ENCODE data around the gene ADAM15. TPM values are rescaled to one million over a fixed set of nuclear protein-coding genes. Genes with fewer than 3 reads are reported as not detected.

ADAM15 gene
- total RNA-seq, 1 donor from 2014 or later = 382 TPM

DNA sequence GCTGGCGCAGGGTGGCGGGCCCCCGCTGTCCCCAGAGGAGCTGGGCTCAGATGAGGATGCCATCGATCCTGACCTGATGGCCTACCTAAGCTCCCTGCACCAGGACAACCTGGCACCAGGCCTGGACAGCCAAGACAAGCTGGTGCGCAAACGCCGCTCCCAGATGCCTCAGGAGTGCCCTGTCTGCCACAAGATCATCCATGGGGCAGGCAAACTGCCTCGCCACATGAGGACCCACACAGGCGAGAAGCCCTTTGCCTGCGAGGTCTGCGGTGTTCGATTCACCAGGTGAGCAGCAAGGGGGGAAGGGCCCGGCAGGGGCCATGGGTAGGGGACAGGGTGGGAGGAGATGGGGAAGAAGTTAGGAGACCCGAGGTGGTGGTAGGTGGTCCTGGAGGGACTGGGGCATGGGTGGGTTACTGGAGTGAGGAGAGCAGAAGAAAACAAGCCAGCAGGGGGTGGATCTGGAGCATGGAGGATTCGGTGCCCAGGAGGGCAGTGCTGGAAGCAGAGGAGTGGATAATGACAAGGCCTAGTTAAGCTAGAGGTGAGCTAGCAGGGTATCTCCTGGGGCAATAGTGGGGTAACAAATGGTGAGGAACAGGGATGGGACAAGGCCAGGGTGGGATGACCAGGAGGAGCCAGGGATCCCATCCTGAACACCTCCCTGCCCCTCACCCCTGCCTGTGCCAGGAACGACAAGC, 35.4 kb upstream of the ADAM15 start:
- Mint-ChIP-seq H3K9me3 (ENCODE audit: unreplicated experiment) (no peaks in the 10 kb centered on the region), H3K4me3 (ENCODE audit: unreplicated experiment) (peak overlapping the region; percentile 11), H3K27ac (ENCODE audit: unreplicated experiment) (no peak overlapping the region), H3K4me1 (ENCODE audit: unreplicated experiment) (peaks cover 17% of the 10 kb centered on the region), H3K27me3 (ENCODE audit: unreplicated experiment) (peaks cover 15% of the 10 kb centered on the region), H3K36me3 (ENCODE audit: low read depth, unreplicated experiment) (peaks cover 9% of the 10 kb centered on the region)
- DNase-seq (ENCODE audit: low spot score) = no peak
- TF ChIP-seq, protein P1, sequence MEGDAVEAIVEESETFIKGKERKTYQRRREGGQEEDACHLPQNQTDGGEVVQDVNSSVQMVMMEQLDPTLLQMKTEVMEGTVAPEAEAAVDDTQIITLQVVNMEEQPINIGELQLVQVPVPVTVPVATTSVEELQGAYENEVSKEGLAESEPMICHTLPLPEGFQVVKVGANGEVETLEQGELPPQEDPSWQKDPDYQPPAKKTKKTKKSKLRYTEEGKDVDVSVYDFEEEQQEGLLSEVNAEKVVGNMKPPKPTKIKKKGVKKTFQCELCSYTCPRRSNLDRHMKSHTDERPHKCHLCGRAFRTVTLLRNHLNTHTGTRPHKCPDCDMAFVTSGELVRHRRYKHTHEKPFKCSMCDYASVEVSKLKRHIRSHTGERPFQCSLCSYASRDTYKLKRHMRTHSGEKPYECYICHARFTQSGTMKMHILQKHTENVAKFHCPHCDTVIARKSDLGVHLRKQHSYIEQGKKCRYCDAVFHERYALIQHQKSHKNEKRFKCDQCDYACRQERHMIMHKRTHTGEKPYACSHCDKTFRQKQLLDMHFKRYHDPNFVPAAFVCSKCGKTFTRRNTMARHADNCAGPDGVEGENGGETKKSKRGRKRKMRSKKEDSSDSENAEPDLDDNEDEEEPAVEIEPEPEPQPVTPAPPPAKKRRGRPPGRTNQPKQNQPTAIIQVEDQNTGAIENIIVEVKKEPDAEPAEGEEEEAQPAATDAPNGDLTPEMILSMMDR (IDR thresholded peaks at IDR 0.05; ENCODE audit: unreplicated experiment) = no peak

DNA sequence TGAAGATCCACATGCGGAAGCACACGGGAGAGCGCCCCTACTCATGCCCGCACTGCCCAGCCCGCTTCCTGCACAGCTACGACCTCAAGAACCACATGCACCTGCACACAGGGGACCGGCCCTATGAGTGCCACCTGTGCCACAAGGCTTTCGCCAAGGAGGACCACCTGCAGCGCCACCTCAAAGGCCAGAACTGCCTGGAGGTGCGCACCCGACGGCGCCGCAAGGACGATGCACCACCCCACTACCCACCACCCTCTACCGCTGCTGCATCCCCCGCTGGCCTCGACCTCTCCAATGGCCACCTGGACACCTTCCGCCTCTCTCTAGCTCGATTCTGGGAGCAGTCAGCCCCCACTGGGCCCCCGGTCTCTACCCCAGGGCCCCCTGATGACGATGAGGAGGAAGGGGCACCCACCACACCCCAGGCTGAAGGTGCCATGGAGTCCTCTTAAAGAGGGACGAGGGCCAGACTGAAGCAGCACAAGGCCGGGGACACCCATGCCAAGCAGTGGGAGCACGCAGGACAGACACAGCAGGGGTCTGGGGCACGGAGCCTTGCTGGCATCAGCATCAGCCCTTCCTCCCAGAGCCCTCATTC, 34.8 kb upstream of the ADAM15 start:
- Mint-ChIP-seq H3K4me1 (ENCODE audit: unreplicated experiment) (peaks cover 17% of the 10 kb centered on the region), H3K27me3 (ENCODE audit: unreplicated experiment) (peaks cover 16% of the 10 kb centered on the region), H3K27ac (ENCODE audit: unreplicated experiment) (no peak overlapping the region), H3K4me3 (ENCODE audit: unreplicated experiment) (peak overlapping the region; percentile 11), H3K36me3 (ENCODE audit: low read depth, unreplicated experiment) (peaks cover 9% of the 10 kb centered on the region), H3K9me3 (ENCODE audit: unreplicated experiment) (no peaks in the 10 kb centered on the region)
- TF ChIP-seq, protein P1 (IDR thresholded peaks at IDR 0.05; ENCODE audit: unreplicated experiment) = no peak
- no peak for DNase-seq (ENCODE audit: low spot score)

DNA sequence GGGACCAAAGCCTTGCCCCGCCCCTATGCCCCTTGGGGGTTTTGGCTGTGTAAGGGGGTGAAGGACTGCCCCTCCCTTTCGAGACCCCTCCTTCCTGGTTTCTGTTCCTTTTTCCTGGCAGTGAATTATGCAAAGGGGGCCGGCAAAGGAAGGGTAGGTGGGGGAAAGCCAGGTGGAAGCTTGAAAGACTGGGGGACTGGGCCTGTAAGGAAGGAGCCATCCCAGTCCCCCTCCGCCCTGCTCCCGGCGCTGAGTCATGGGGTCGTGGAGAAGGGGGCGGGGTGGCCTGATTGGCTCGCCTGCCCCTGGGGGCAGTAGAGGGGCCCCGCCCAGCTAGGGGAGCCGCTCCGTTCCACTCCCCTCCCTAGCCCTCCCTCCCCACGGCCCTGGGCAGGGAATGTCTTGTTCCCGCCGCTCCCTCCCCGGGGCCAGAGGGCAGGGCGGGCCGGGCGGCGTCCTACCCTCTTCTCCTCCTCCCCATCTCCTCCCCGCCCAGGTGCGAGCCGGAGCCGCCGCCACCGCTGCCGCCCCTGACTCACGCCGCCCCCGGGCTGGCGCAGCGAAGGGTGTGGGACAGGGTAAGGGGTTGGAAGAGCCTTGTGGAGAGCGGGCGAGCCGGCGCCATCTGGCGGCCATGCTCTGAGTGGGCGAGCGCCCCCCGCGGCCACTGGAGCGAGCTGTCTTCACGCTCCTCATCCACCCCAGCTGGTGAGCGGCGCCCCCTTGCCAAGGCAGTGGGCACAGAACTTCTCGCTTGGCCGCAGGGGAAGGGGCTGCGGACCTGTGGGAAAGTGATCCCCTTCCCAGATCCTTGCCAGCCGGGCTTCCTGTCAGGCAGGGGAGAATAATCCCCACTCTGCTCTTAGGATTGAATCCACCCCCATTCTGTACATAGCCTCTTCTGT, 33.8 kb upstream of the ADAM15 start:
- DNase-seq (ENCODE audit: low spot score) = peak; percentile 88
- Mint-ChIP-seq H3K27me3 (ENCODE audit: unreplicated experiment) (peaks cover 17% of the 10 kb centered on the region), H3K36me3 (ENCODE audit: low read depth, unreplicated experiment) (peaks cover 9% of the 10 kb centered on the region), H3K4me1 (ENCODE audit: unreplicated experiment) (peaks cover 19% of the 10 kb centered on the region), H3K4me3 (ENCODE audit: unreplicated experiment) (no peak overlapping the region), H3K27ac (ENCODE audit: unreplicated experiment) (peak overlapping the region; percentile 30), H3K9me3 (ENCODE audit: unreplicated experiment) (no peaks in the 10 kb centered on the region)
- TF ChIP-seq, protein P1 (IDR thresholded peaks at IDR 0.05; ENCODE audit: unreplicated experiment) = peak; percentile 92

DNA sequence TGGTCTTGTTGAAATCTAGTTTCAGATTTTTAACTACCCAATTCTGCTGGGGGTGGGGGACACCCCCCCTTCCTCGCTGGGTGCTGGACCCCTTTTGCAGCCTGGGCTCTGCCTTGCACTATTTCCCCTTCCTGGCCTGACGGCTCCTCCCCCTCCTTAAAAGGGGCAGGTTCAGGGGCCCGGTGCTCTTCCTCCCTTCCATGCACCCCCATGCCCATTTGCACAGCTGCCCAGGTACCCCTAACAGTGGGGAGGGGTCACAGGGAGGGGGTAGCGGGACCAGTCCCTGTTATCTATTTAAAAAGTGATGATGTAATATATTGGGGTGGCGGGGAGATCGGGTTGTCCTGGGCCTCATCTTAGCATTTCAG, 33.2 kb upstream of the ADAM15 start:
- TF ChIP-seq, protein P1 (IDR thresholded peaks at IDR 0.05; ENCODE audit: unreplicated experiment) = no peak
- Mint-ChIP-seq H3K36me3 (ENCODE audit: low read depth, unreplicated experiment) (peaks cover 9% of the 10 kb centered on the region), H3K27ac (ENCODE audit: unreplicated experiment) (no peak overlapping the region), H3K4me3 (ENCODE audit: unreplicated experiment) (no peak overlapping the region), H3K9me3 (ENCODE audit: unreplicated experiment) (no peaks in the 10 kb centered on the region), H3K27me3 (ENCODE audit: unreplicated experiment) (peaks cover 17% of the 10 kb centered on the region), H3K4me1 (ENCODE audit: unreplicated experiment) (peaks cover 17% of the 10 kb centered on the region)
- DNase-seq (ENCODE audit: low spot score) = no peak
